Measurements from ENCODE around the gene SEL1L3. TPM values are rescaled to one million over a fixed set of nuclear protein-coding genes. Genes with fewer than 3 reads are reported as not detected.

The SEL1L3 gene
- total and polyA plus RNA-seq, 11 donors, result 1.1 to 20.7 (median 3.6) TPM

GRCh38 chr4:25703731-25704388, 158.9 kb downstream of the SEL1L3 start:
- Histone ChIP-seq H3K27me3 (no peaks in the 10 kb centered on the region), H3K36me3 (no peaks in the 10 kb centered on the region), H3K27ac (peak overlapping the region in 5 of 12 donors; percentile 12 to 60 (median 22)), H3K4me1 (peaks cover 0 to 9% (median 0%) of the 10 kb centered on the region in 12 donors), H3K9me3 (no peaks in the 10 kb centered on the region), H3K4me3 (no peak overlapping the region)
- peak in 1 of 4 donors; percentile 65 for ATAC-seq
- intact Hi-C loops (cut with DNase I), result no loop called here
- DNase-seq, result no peak
- TF ChIP-seq CTCF (IDR thresholded peaks at IDR 0.05), result no peak
- TF ChIP-seq POLR2A (IDR thresholded peaks at IDR 0.05), result no peak
- 27 to 59% (median 50%) methylated on average over 3 of the region's 3 CpGs for WGBS, 4 donors

GRCh38 chr4:25702848-25703247, 159.9 kb downstream of the SEL1L3 start:
- 29 to 43% (median 32%) methylated on average over 5 of the region's 5 CpGs for WGBS, 4 donors
- ATAC-seq (peak; percentile 58 to 91 (median 84)), DNase-seq (peak in 3 of 5 donors; percentile 35 to 67 (median 41))
- Histone ChIP-seq H3K4me1 (peaks cover 0 to 9% (median 0%) of the 10 kb centered on the region in 12 donors), H3K36me3 (no peaks in the 10 kb centered on the region), H3K27me3 (no peaks in the 10 kb centered on the region), H3K4me3 (no peak overlapping the region), H3K9me3 (no peaks in the 10 kb centered on the region), H3K27ac (peak overlapping the region in 1 of 12 donors; percentile 60)
- intact Hi-C loops (cut with DNase I), result no loop called here
- no peak for TF ChIP-seq POLR2A (IDR thresholded peaks at IDR 0.05)
- peak in 2 of 12 donors; percentile 11 to 12 for TF ChIP-seq CTCF (IDR thresholded peaks at IDR 0.05)

GRCh38 chr4:25700661-25701060, 162.1 kb downstream of the SEL1L3 start:
- no peaks in the 10 kb centered on the region for H3K9me3 ChIP-seq
- H3K4me1 ChIP-seq, result peaks cover 0 to 9% (median 0%) of the 10 kb centered on the region in 12 donors
- 84 to 97% (median 91%) methylated on average over 4 of the region's 4 CpGs for WGBS, 4 donors
- no peaks in the 10 kb centered on the region for H3K27me3 ChIP-seq
- TF ChIP-seq CTCF (IDR thresholded peaks at IDR 0.05), result no peak
- no peak for TF ChIP-seq POLR2A (IDR thresholded peaks at IDR 0.05)
- no peak overlapping the region for H3K4me3 ChIP-seq
- H3K27ac ChIP-seq, result no peak overlapping the region
- H3K36me3 ChIP-seq, result no peaks in the 10 kb centered on the region
- DNase-seq (no peak), ATAC-seq (no peak)
- intact Hi-C loops (cut with DNase I), result no loop called here

- no peak for TF ChIP-seq CTCF (IDR thresholded peaks at IDR 0.05)
- TF ChIP-seq POLR2A (IDR thresholded peaks at IDR 0.05), result no peak
- Histone ChIP-seq H3K4me1 (no peaks in the 10 kb centered on the region), H3K4me3 (no peak overlapping the region), H3K36me3 (no peaks in the 10 kb centered on the region), H3K9me3 (peaks cover 0 to 3% (median 0%) of the 10 kb centered on the region in 12 donors), H3K27ac (no peak overlapping the region), H3K27me3 (no peaks in the 10 kb centered on the region)
- no peak for ATAC-seq
- intact Hi-C loops (cut with DNase I), result no loop called here
- DNase-seq, result no peak
- WGBS, 4 donors, result 73 to 79% (median 73%) methylated on average over 5 of the region's 5 CpGs
Observed at GRCh38 chr4:25697516-25697915, 165.3 kb downstream of the SEL1L3 start.

Other genes with a start within 250 kb of the SEL1L3 start
- gene SLC34A2, start 207.1 kb downstream of the SEL1L3 start, total RNA-seq, result 1 to 10 TPM in 1 of 9 donors, not detected in 8; 5.5 TPM
- under 1 TPM in 1 of 2 donors, not detected in 1; 0.04 TPM for gene SLC34A2, start 207.1 kb downstream of the SEL1L3 start, polyA plus RNA-seq
- 10 to 100 TPM; 27.4 to 50.8 (median 37.2) TPM for gene SMIM20, start 51.2 kb upstream of the SEL1L3 start, total RNA-seq
- gene SMIM20, start 51.2 kb upstream of the SEL1L3 start, polyA plus RNA-seq, result 10 to 100 TPM; 40.3 to 42.3 TPM